ENCODE data around the gene GLRX2.
"Not testable (repeated sequence)": the region's sequence is repeated elsewhere in the genome, so short reads cannot be mapped to it uniquely, and the experiment has no call there.

Gene GLRX2

GRCh38 chr1:193066606-193067005 lies 38.6 kb downstream of the GLRX2 start:
- no peak for DNase-seq (ENCODE audit: low spot score)

DNA sequence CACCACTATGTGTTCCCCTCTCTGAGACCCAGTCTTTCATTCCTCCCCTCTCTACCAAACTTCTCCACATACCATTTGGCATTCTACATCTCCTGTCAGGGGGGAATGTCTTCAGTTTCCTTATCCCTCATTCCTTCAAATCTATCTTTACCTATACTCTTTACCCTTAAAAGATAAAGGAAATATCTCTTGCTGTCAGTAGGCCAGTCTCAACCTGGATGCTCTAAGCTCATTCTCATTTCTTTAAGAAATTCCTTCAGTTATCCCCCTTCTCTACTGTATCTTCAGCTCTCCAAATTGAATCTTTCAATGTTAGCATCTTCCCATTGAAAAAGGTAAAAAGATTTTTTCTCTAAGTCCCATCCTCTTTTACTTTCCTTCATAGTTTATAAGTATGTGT lies 39.3 kb downstream of the GLRX2 start:
- no peak for DNase-seq (ENCODE audit: low spot score)

DNA sequence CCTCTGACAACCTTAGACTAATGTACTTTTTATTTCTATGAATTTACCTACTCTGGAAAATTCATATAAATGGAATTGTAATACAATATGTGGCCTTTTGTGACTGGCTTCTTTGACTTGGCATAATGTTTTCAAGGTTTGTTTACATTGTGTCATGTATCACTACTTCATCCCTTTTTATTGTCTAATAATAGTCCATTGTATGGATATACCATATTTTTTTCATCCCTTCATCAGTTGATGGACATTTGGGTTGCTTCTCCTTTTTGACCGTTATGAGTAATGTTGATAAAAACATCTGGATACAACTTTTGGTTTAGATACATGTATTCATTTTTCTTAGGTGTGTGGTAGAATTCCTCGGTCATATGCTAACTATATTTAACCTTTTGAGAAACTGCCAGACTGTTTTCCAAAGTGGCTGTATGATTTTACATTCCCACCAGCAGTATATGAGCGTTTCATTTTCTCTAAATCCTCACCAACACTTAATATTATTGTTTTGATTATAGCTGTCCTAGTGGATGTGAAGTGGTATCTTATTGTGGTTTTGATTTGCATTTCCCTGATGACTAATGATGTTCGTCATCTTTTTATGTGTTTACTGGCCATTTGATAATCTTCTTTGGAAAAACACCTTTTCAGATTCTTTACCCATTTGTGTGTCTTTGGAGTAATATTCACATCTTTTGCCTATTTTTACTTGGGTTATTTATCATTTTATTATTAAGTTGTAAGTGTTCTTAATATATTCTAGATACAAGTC lies 42.3 kb downstream of the GLRX2 start:
- no peak for DNase-seq (ENCODE audit: low spot score)

DNA sequence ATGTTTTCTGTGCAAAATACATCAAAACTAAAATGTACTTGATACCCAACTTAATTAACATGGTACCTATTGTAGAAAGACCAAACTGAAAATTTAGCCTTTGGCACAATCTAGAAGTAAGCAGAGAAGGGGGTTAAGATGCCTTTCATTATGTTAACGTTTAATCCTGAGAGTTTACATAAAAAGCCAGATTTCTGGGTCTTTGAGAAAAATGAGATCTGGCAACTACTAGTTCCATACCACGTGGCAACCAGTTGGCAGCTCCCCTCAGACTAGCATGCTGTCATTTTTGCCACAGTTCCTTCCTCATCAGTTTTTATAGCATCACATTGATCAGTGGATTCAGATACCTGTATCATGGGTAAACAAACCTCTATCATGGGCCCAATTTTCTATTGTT lies 44.3 kb downstream of the GLRX2 start:
- peak; percentile 3 for DNase-seq (ENCODE audit: low spot score)

DNA sequence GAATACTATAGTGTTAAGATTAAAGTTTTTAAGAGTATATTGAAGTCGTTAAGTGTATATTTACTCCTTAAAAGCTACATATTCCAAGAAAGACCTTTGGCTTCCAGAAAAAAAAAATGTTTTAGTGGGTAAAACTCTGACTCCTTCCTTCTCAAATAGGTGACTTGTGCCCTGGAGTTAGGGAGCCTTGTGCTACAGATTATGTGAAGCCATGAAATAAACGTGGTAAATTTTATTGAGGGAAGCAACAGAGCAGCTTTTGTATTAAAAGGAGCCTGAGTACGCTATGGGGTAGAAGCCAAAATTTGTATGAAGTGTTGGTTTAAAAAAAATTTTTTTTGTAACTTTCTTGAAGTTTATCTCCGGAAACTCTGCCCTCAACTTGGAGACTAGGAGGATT lies 44.8 kb downstream of the GLRX2 start:
- peak; percentile 1 for DNase-seq (ENCODE audit: low spot score)

GRCh38 chr1:193060115-193060403 lies 45.2 kb downstream of the GLRX2 start:
- DNase-seq (ENCODE audit: low spot score), result no peak

GRCh38 chr1:193059282-193060114 lies 45.7 kb downstream of the GLRX2 start, which contains the start of the genes RO60 and UCHL5:
Gene RO60, plus strand, starts transcription at chr1:193059612. Its CDS starts 9,443 bp downstream, at chr1:193069055.
Gene UCHL5, minus strand, starts transcription at chr1:193059360. Its CDS starts 100 bp downstream, at chr1:193059260.
- DNase-seq (ENCODE audit: low spot score), result peak; percentile 98

DNA sequence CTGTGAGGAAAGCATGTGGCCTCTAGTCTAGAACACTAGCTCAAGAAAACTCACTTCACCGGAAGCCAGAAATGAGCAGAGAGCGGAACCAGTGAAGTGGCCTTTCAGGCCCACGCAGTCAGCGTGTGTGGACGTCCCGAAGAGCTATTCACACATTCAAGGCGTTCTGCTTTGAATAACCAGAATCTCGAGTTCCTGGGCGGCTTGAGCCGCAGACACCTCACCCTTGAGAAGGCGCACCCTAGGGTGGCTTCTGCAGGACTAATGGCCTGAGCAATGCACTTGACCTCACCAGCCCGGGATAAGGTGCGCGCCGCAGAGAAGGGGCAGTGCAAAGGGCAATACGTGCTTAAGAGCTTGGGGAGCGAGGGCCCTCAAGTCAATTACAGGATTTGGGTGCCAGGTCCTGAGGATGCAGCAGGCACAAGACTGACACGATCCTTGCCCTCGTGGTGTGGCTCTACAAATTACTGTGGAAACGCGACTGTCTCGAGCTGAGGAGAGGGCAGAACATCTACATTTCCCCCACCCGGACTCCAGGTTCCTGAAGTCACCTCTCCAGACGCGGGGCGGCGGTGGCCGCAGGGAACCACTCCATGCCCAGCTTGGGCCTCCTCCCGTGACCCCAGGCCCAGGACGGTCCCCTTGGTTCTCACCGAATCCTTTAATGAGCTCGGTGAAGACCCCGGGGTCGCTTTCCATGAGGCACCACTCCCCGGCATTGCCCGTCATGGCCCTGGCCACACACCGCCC lies 46.5 kb downstream of the GLRX2 start:
- peak; percentile 54 for DNase-seq (ENCODE audit: low spot score)

DNA sequence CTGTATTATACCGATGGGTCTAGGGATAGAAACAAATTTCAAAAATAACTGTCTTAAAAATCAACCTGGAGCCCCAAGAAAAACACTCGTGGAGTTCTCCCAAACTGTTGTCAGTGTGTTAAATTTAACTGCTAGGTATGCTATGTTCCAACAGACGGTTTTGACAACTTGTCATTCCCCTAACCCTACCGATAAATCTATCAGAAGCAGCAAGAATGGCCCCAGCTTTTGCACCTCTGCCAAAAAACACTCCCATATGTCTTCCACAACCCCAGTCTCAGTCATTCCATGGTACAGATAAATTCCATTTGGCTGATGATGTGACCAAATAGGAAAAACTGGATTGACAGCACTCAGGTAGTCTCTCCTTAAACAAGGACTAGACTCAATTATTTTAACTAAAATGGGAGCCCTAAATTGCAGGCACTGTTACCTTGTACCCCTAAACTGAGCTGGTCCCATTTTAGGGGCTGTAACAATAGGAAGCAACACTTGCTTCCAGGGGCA lies 51.0 kb downstream of the GLRX2 start:
- DNase-seq (ENCODE audit: low spot score), result no peak

DNA sequence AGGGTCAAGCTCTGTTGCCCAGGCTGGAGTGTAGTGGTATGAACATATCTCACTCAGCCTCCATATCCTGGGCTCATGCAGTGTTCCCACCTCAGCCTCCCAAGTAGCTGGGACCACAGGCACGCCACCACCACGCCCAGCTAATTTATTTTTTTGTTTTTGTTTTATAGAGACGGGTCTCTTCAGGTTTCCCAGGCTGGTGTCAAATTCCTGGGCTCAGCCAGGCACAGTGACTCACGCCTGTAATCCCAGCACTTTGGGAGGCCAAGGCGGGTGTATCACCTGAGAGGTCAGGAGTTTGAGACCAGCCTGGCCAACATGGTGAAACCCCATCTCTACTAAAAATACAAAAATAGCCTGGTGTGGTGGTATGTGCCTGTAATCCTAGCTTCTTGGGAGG lies 56.3 kb downstream of the GLRX2 start:
- DNase-seq (ENCODE audit: low spot score), result not testable (repeated sequence)

Small RNA genes within 50 kb of the gene (small RNA-seq; reads per million reads assigned to genes)
- gene MIR1278, result 0 reads per million in 2 experiments
- 0 to 0.04 reads per million in 2 experiments for gene SCARNA18B
